HAP-1 (cell line): Measurements from ENCODE around the gene ADSL.

Experiments used
- DNase-seq, 2 experiments: peaks; one replicate each; pipeline ENCODE4 v3.0.0-alpha.2; 2016 to 2020; ENCODE audit warnings: low spot score in 2 of 2
- H3K27me3 ChIP-seq: fragments of 250-450 bp; sonication (Bioruptor Pico); 2 replicates; pipeline ENCODE4 v1.5.1; 2020; ENCODE audit warnings: low read depth, mild to moderate bottlenecking, moderate library complexity
- H3K36me3 ChIP-seq: fragments of 250-450 bp; sonication (Bioruptor Pico); replicated peaks from 2 replicates; pipeline ENCODE4 v1.5.1; 2020; ENCODE audit warnings: mild to moderate bottlenecking
- H3K4me1 ChIP-seq: fragments of 250-450 bp; sonication (Bioruptor Pico); 2 replicates; pipeline ENCODE4 v1.5.1; 2020; ENCODE audit warnings: mild to moderate bottlenecking
- H3K4me3 ChIP-seq: fragments of 250-450 bp; sonication (Bioruptor Pico); 2 replicates; pipeline ENCODE4 v1.5.1; 2020; ENCODE audit warnings: mild to moderate bottlenecking, moderate library complexity
- H3K9me3 ChIP-seq: fragments of 250-450 bp; sonication (Bioruptor Pico); 2 replicates; pipeline ENCODE4 v1.5.1; 2020; ENCODE audit warnings: mild to moderate bottlenecking, moderate library complexity
- in situ Hi-C: fragments of 300-500 bp; cut with MboI; formaldehyde crosslinking; loops from 3 replicates; pipeline ENCODE4 v1.14.3; 2020; ENCODE audit warnings: low sequenced_read_pairs, inconsistent platforms, mixed read lengths

Gene ADSL

DNA sequence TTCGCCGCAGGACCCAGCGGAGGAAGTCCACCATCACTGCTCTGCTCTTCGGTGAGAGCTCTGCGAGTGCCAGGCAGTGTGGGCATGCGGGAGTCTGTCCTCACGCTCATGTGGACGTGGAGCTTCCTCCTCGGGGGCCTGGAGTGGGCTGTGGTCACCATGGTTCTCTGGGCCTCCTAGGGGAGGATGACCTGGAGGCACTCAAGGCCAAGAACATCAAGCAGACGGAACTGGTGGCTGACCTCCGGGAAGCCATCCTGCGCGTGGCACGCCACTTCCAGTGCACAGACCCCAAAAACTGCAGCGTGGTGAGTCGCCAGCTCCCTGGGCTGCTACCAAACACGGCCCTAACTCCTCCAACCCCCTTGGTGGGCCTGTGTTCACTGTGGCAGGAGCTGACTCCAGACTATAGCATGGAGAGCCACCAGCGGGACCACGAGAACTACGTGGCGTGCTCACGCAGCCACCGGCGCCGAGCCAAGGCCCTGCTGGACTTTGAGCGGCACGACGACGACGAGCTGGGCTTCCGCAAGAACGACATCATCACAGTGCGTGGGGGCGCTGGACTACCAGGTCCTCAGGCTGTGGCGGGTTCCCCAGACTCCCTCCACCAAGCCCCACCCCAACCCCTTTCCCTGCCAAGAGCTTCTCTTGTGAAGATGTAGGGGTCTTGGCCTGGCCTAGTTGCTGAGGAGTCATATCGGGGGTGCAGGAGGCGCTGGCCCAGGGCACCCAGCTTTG is 60.9 kb downstream of the ADSL start:
- Histone ChIP-seq H3K4me3 (no peak overlapping the region), H3K4me1 (no peaks in the 10 kb centered on the region), H3K9me3 (no peaks in the 10 kb centered on the region), H3K36me3 (peaks cover 78% of the 10 kb centered on the region), H3K27me3 (no peaks in the 10 kb centered on the region)
- in situ Hi-C loops: no loop called here
- no peak for DNase-seq

DNA sequence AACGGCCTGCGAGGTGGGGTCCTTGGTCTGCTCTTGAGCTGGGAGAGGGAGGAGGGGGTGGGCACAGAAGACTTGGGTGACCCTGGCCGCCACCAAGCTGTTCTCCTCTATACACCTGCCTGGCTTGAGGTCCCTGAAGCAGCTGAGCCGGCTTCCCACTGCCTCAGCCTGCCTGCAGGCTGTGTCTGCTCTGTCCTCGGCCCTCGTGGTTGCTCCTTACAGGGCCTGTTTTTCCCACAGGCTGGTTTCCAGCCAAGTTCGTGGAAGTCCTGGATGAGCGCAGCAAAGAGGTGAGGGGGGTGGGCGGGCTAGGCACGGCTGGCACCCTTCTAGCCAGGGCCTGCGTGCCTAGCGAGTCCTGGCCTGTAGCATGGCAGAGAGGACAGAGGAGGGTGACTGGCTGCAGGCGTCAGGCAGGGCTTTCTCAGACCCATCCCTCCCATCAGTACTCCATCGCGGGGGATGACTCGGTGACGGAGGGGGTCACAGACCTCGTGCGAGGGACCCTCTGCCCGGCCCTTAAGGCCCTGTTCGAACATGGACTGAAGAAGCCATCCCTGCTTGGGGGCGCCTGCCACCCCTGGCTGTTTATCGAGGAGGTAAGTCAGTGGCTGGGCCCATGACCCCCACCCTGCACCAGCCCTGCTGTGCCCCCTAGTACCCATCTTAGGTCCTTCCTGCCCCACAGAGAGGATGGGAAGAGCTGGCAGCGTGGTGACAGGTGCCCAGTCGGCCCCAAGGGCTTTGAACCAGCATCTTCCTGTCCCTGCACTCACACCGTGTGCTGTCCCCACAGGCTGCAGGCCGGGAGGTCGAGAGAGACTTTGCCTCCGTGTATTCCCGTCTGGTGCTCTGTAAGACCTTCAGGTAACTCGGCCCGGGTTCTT is 61.8 kb downstream of the ADSL start:
- Histone ChIP-seq H3K4me3 (no peak overlapping the region), H3K9me3 (no peaks in the 10 kb centered on the region), H3K27me3 (no peaks in the 10 kb centered on the region), H3K4me1 (no peaks in the 10 kb centered on the region), H3K36me3 (peaks cover 71% of the 10 kb centered on the region)
- in situ Hi-C loops: no loop called here
- no peak for DNase-seq

DNA sequence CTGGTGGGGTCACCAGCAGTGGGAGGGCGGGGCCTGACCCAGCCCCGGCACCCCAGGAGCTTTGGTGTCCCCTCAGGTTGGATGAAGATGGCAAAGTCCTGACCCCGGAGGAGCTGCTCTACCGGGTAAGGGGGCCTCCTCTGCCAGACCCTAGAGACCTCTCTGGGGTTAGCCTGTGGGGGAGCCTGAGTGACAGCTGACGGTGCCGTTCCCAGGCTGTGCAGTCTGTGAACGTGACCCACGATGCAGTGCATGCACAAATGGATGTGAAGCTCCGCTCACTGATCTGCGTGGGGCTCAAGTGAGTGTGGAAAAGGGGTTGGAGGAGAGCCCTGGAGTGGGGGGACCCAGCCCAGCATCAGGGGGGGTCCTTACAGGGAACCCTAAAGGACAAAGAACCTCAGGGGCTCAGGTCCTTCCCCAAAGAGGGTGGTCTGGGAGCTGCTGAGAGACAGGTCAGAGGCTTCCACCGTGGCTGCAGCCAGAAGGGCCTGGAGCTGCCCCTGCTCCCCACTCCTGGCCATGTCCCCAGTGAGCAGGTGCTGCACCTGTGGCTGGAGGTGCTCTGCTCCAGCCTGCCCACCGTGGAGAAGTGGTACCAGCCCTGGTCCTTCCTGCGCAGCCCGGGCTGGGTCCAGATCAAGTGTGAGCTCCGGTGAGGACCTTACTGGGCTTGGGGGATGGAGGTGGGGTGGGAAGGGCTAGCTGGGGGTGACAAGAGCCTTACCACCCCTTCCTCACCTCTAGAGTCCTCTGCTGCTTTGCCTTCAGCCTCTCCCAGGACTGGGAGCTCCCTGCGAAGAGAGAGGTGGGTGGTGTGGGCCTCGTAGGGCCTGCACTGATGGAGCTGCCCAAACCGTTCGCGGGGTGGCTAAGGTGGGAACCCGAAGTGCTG is 62.7 kb downstream of the ADSL start:
- Histone ChIP-seq H3K4me3 (no peak overlapping the region), H3K36me3 (peaks cover 70% of the 10 kb centered on the region), H3K4me1 (no peaks in the 10 kb centered on the region), H3K27me3 (no peaks in the 10 kb centered on the region), H3K9me3 (no peaks in the 10 kb centered on the region)
- in situ Hi-C loops: no loop called here
- DNase-seq: no peak

DNA sequence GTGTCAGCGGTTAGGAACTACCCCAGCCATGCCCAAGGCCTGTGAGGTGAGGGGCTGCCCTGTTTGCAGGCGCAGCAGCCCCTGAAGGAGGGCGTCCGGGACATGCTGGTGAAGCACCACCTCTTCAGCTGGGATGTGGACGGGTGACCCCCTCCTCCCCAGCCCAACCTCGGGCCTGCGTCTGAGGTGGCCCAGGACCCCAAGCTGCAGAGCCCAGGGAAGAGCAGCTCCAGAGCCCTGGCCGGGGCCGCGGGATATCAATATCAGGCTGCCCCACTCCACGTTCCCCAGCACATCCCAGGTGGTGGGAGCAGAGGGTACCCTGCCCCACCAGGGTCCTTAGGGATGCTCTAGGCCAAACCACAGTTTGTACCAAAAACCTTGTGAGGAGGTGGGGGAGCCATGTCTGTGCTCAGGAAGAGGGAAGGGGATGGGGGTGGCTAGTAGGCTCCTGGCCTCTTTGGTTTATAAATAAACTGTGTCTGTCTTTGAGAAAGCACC is 63.4 kb downstream of the ADSL start:
- H3K36me3 ChIP-seq: peaks cover 66% of the 10 kb centered on the region
- H3K4me3 ChIP-seq: no peak overlapping the region
- no peak for DNase-seq
- no peaks in the 10 kb centered on the region for H3K4me1 ChIP-seq
- no peaks in the 10 kb centered on the region for H3K9me3 ChIP-seq
- in situ Hi-C loops: no loop called here
- H3K27me3 ChIP-seq: no peaks in the 10 kb centered on the region

DNA sequence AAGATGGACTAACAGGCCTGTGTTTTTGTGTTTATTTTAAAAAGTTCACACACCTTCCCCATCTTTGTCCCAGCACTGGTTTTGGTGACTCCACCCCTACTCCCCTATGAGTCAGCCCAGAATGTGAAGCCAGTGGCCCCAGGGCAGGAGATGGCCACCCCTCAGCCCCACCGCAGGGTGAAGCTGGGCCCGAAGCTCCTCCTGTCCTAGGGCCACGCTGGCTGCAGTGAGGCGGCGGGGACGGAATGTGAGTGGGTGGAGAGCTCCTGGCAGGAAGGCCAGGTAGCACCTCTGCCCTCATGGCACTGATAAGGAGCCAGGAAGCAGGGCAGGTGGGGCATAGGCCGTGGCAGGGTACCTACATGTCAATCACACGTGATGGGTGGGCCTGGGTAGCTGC is 64.0 kb downstream of the ADSL start:
- H3K9me3 ChIP-seq: no peaks in the 10 kb centered on the region
- DNase-seq: no peak
- peaks cover 63% of the 10 kb centered on the region for H3K36me3 ChIP-seq
- no peaks in the 10 kb centered on the region for H3K27me3 ChIP-seq
- in situ Hi-C loops: no loop called here
- H3K4me1 ChIP-seq: no peaks in the 10 kb centered on the region
- no peak overlapping the region for H3K4me3 ChIP-seq

DNA sequence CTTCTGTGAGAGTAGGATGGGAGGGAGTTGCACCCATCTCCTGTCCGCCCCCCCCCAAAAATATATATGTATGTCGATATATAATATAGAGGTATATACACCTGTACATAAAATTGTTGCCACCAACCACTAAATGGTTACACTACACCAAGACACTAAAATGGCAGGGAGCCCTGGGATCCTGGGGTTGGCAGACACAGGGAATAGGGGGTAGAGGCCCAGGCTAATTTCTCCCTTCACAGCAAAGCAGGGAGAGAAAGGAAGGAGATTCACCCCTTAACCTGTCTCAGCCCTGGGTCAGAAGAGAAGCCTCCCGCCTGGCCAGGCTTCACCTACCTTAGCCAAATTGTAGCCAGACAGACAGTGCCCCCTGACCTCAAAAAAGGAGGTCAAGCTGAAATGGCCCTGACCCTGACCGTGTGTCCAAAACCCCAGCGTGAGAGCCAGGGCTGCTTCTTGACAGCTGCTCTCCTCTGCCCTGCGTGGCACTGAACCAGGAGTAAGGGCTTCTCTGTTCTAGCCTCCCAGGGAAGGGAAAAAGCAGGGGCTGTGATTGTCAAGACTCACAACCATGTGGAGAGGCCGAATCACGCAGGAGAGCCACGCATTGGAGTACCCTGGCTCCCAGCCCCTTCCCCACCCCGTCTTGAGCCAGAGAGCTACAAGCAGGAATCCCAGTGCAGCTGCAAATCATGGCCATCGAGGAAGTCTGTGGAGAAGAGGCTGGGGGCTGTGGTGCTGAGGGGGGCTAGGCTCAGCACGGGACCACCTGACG is 64.6 kb downstream of the ADSL start:
- H3K36me3 ChIP-seq: peaks cover 56% of the 10 kb centered on the region
- in situ Hi-C loops: no loop called here
- no peaks in the 10 kb centered on the region for H3K4me1 ChIP-seq
- no peaks in the 10 kb centered on the region for H3K9me3 ChIP-seq
- H3K27me3 ChIP-seq: no peaks in the 10 kb centered on the region
- no peak overlapping the region for H3K4me3 ChIP-seq
- no peak for DNase-seq

DNA sequence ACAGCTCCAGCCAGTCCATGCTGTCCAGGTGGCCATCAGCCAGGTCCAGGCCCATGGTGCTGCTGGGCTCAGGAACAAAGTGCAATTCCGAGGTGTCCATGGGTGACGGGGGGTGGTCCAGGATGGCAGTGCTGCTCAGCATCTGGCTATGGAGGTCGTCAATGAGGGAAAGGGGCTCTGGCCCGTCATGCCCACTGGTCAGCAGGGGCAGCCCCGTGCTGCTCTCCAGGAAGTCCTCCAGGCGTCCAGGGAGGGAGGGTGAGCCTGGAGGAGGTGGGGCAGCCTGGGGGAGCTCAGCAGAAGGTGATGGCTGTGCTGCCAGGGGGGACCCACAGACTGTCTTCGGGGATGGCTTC is 65.2 kb downstream of the ADSL start:
- H3K9me3 ChIP-seq: no peaks in the 10 kb centered on the region
- H3K27me3 ChIP-seq: no peaks in the 10 kb centered on the region
- no peak overlapping the region for H3K4me3 ChIP-seq
- no peaks in the 10 kb centered on the region for H3K4me1 ChIP-seq
- in situ Hi-C loops: no loop called here
- no peak for DNase-seq
- H3K36me3 ChIP-seq: peaks cover 51% of the 10 kb centered on the region

DNA sequence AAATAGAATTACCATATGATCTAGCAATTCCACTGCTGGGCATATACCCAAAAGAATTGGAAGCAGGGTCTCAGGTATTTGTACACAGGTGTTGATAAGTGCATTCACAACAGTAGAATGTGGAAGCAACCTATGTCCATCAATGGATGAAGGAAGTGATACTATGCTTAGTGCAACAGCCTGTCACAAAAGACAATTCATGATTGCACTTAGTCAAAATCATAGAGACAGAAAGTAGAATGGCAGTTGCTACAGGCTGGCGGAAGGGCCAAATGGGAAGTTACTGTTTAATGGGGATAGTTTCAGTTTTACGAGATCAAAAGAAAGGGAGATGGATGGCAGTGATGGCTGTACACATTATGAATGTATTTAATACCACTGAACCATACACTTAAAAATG is 66.1 kb downstream of the ADSL start:
- no peaks in the 10 kb centered on the region for H3K9me3 ChIP-seq
- no peak for DNase-seq
- no peaks in the 10 kb centered on the region for H3K27me3 ChIP-seq
- in situ Hi-C loops: no loop called here
- H3K36me3 ChIP-seq: peaks cover 44% of the 10 kb centered on the region
- H3K4me1 ChIP-seq: no peaks in the 10 kb centered on the region
- no peak overlapping the region for H3K4me3 ChIP-seq

DNA sequence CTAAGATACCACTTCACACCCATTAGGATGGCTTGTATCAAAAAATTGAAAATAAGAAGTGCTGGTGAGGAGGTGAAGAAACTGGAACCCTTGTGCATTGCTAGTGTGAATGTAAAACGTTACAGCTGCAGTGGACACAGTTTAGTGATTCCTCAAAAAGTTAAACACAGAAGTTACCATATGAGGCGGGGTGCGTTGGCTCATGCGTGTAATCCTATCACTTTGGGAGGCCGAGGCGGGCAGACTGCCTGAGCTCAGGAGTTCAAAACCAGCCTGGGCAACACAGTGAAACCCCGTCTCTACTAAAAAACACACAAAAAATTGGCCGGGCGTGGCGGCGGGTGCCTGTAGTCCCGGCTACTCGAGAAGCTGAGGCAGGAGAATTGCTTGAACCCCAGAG is 67.6 kb downstream of the ADSL start:
- Histone ChIP-seq H3K36me3 (peaks cover 36% of the 10 kb centered on the region), H3K27me3 (no peaks in the 10 kb centered on the region), H3K4me3 (no peak overlapping the region), H3K4me1 (no peaks in the 10 kb centered on the region), H3K9me3 (no peaks in the 10 kb centered on the region)
- in situ Hi-C loops: no loop called here
- no peak for DNase-seq

DNA sequence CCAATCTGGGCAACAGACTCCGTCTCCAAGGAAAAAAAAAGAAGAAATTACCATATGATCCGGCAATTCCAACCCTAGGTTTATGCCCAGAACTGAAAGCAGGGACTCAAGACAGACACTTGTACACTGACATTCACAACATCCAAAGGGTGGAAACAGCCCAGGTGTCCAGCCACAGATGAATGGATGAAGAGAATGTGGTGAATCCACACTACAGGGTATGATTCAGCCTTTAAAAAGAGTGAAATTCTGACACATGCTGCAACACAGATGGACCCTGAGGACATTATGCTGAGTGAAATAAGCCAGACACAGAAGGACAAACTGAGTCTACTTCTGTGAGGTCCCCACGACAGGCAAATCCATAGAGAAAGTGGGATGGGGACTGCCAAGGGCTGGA is 68.0 kb downstream of the ADSL start:
- peaks cover 33% of the 10 kb centered on the region for H3K36me3 ChIP-seq

DNA sequence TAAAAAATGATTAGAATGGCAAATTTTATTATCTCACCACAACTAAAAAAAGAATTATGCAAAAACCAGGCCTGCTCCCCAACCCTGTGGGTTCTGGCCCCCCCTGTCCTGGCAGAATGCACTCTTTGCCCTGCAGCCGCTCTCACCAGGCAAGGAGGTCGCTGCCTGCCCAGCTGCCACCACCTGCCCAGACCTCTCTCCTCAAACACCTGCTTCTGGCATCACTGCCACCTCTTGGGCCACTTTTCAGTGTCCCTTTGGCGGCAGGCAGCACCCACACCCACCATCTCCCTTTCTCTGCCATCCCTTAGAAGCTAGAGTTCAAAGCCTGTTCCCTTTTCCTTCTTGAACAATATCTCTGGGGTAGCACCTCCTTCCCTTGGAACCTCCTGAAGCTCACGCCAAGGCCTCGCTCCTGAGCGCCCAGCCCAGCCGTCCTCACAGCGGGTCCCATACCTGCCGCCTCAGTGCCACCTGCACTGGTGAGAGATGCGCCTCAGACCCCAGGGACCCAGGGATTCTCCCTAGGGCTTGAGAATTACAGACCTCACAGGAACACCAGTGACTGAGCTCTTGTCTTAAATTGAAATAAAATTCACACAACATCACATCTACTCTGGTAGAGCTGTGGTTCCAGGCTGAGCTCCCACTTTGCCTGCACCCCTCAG is 68.7 kb downstream of the ADSL start:
- no peaks in the 10 kb centered on the region for H3K27me3 ChIP-seq
- H3K4me1 ChIP-seq: no peaks in the 10 kb centered on the region
- DNase-seq: no peak
- peaks cover 32% of the 10 kb centered on the region for H3K36me3 ChIP-seq
- no peaks in the 10 kb centered on the region for H3K9me3 ChIP-seq
- H3K4me3 ChIP-seq: no peak overlapping the region
- in situ Hi-C loops: no loop called here

More for the DNA sequence above, 68.0 kb downstream of the ADSL start:
- no peaks in the 10 kb centered on the region for H3K9me3 ChIP-seq
- in situ Hi-C loops: no loop called here
- no peak overlapping the region for H3K4me3 ChIP-seq
- DNase-seq: no peak
- no peaks in the 10 kb centered on the region for H3K27me3 ChIP-seq
- H3K4me1 ChIP-seq: no peaks in the 10 kb centered on the region

DNA sequence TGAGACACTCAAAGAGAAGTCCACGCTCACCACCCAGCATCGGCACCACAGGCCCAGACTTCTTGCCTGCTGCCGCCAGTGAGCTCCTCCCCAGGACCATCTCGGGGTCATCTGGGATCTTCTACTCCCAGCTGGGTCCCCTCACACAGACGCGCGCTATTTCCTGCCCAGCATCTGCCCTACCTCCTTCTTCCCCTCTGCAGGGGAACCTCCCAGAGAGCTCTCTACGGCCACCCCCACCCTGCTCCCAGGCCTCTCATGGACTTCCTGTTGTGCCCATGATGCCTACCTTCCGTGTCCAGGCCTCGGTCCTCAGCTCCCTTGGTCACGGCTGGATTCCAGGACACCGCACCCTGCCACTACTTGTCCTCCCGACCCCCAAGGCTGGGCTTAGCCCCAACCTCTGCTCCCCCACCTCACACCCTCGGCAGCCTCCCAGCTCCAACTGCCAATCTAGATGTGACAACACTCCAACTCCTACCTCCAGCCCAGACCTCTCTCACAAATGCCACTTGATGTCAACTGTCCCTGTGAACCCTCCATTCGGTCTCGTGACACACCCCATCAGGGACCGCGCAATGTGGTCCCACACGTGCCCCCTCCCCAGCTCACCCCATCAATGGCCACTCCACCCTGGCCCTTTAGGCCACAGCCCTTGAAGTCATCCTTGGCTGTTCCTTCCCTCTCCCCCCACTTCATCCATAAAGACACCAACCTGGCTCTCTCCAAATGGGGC is 69.4 kb downstream of the ADSL start:
- Histone ChIP-seq H3K4me1 (no peaks in the 10 kb centered on the region), H3K4me3 (no peak overlapping the region), H3K27me3 (no peaks in the 10 kb centered on the region), H3K9me3 (no peaks in the 10 kb centered on the region), H3K36me3 (peaks cover 32% of the 10 kb centered on the region)
- no peak for DNase-seq
- in situ Hi-C loops: no loop called here
